Tibial artery (tissue), 4 donors: Measurements from ENCODE around the gene STOM.
A peak's percentile ranks its signal among the peaks of the same experiment; 100 is the strongest.

ENCODE experiments used
- DNase-seq, 2 donors: peaks; one replicate each; pipeline ENCODE4 v3.0.0-alpha.2; 2019
- H3K27ac ChIP-seq, 2 donors: fragments of 200-600 bp; sonication (generic) in 1 of 2; 1 replicate in 1 of 2; 2 replicates in 1 of 2; pipeline ENCODE4 v1.5.1; 2018 to 2019; ENCODE audit warnings: mild to moderate bottlenecking in 1 of 2
- H3K27me3 ChIP-seq, 2 donors: fragments of 200-600 bp; sonication (generic) in 1 of 2; one replicate each; pipeline versions ENCODE4 v1.5.1 to v1.6.0; 2016 to 2019
- H3K36me3 ChIP-seq, 3 donors: fragments of 200-600 bp; sonication (generic) in 2 of 3; one replicate each; pipeline ENCODE4 v1.5.1; 2016 to 2019; ENCODE audit warnings: mild to moderate bottlenecking in 2 of 3
- H3K4me1 ChIP-seq, 4 donors: fragments of 200-600 bp; sonication (generic) in 2 of 4; 1 replicate in 3 of 4; 2 replicates in 1 of 4; pipeline ENCODE4 v1.5.1; 2016 to 2019
- H3K4me3 ChIP-seq, 2 donors: fragments of 200-600 bp; sonication (generic) in 1 of 2; 1 replicate in 1 of 2; 2 replicates in 1 of 2; pipeline ENCODE4 v1.5.1; 2018 to 2019; ENCODE audit warnings: mild to moderate bottlenecking in 2 of 2
- H3K9me3 ChIP-seq, 3 donors: fragments of 200-600 bp; sonication (generic) in 1 of 3; one replicate each; pipeline ENCODE4 v1.5.1; 2016 to 2019
- CTCF ChIP-seq, 2 experiments: fragments of 200-600 bp in 1 of 2; fragments of 450-650 bp in 1 of 2; IDR thresholded peaks; one replicate each; pipeline ENCODE4 v1.5.1; 2017 to 2019; ENCODE audit warnings: antibody characterized with exemption in 2 of 2, mild to moderate bottlenecking in 1 of 2, moderate library complexity in 1 of 2
- intact Hi-C: fragments of 100-400 bp; cut with DNase I; formaldehyde crosslinking; loops from one replicate; pipeline ENCODE4 v1.15.0; 2023; ENCODE audit warnings: low total_unique reads

STOM gene

GRCh38 chr9:121364077-121364476, 6.0 kb downstream of the STOM start:
- Histone ChIP-seq H3K27me3 (no peaks in the 10 kb centered on the region), H3K4me1 (peaks cover 3 to 100% (median 80%) of the 10 kb centered on the region in 4 donors), H3K36me3 (no peaks in the 10 kb centered on the region), H3K27ac (peak overlapping the region; percentile 93 to 98), H3K9me3 (no peaks in the 10 kb centered on the region), H3K4me3 (no peak overlapping the region)
- no peak for TF ChIP-seq CTCF (IDR thresholded peaks at IDR 0.05)
- DNase-seq: no peak
- intact Hi-C loops: no loop called here

- intact Hi-C loops: no loop called here
- TF ChIP-seq CTCF (IDR thresholded peaks at IDR 0.05): no peak
- H3K27me3 ChIP-seq: no peaks in the 10 kb centered on the region
- H3K27ac ChIP-seq: peak overlapping the region; percentile 93 to 98
- H3K9me3 ChIP-seq: no peaks in the 10 kb centered on the region
- peaks cover 3 to 100% (median 83%) of the 10 kb centered on the region in 4 donors for H3K4me1 ChIP-seq
- DNase-seq: no peak
- H3K36me3 ChIP-seq: no peaks in the 10 kb centered on the region
- no peak overlapping the region for H3K4me3 ChIP-seq
Measured at GRCh38 chr9:121363622-121363961, 6.5 kb downstream of the STOM start.

- no peak for DNase-seq
- TF ChIP-seq CTCF (IDR thresholded peaks at IDR 0.05): no peak
- peaks cover 3 to 99% (median 79%) of the 10 kb centered on the region in 4 donors for H3K4me1 ChIP-seq
- intact Hi-C loops: no loop called here
- no peaks in the 10 kb centered on the region for H3K27me3 ChIP-seq
- H3K27ac ChIP-seq: peak overlapping the region; percentile 93 to 98
- no peaks in the 10 kb centered on the region for H3K36me3 ChIP-seq
- H3K9me3 ChIP-seq: no peaks in the 10 kb centered on the region
- no peak overlapping the region for H3K4me3 ChIP-seq
Measured at GRCh38 chr9:121362813-121363621, 7.0 kb downstream of the STOM start.

GRCh38 chr9:121360601-121361374, 9.3 kb downstream of the STOM start:
- TF ChIP-seq CTCF (IDR thresholded peaks at IDR 0.05): no peak
- no peak for DNase-seq
- intact Hi-C loops: no loop called here
- no peaks in the 10 kb centered on the region for H3K9me3 ChIP-seq
- peaks cover 0 to 7% (median 4%) of the 10 kb centered on the region in 3 donors for H3K36me3 ChIP-seq
- no peaks in the 10 kb centered on the region for H3K27me3 ChIP-seq
- no peak overlapping the region for H3K4me3 ChIP-seq
- H3K4me1 ChIP-seq: peaks cover 3 to 81% (median 60%) of the 10 kb centered on the region in 4 donors
- H3K27ac ChIP-seq: peak overlapping the region; percentile 93 to 98

GRCh38 chr9:121359351-121360294, 10.4 kb downstream of the STOM start:
- Histone ChIP-seq H3K27me3 (no peaks in the 10 kb centered on the region), H3K4me1 (peaks cover 3 to 70% (median 49%) of the 10 kb centered on the region in 4 donors), H3K27ac (peak overlapping the region; percentile 60 to 93), H3K9me3 (no peaks in the 10 kb centered on the region), H3K36me3 (peaks cover 0 to 16% (median 14%) of the 10 kb centered on the region in 3 donors), H3K4me3 (no peak overlapping the region)
- TF ChIP-seq CTCF (IDR thresholded peaks at IDR 0.05): no peak
- intact Hi-C loops: no loop called here
- DNase-seq: no peak
